Activated CD4-positive, alpha-beta T cell treated with anti-CD3 and anti-CD28 coated beads, Interleukin-2, Interleukin-4, amounts not matched to agents 100 ng/mL and 50 ng/mL, durations not matched to agents 16 hours and 8 hours (primary cell): Measurements from ENCODE around the gene EPHA6.
"Not testable (repeated sequence)": the region's sequence is repeated elsewhere in the genome, so short reads cannot be mapped to it uniquely, and the experiment has no call there.

ENCODE experiments used
- DNase-seq: peaks from one replicate; pipeline ENCODE4 v3.0.0-alpha.2; 2020; ENCODE audit warnings: low spot score

EPHA6 gene

DNA sequence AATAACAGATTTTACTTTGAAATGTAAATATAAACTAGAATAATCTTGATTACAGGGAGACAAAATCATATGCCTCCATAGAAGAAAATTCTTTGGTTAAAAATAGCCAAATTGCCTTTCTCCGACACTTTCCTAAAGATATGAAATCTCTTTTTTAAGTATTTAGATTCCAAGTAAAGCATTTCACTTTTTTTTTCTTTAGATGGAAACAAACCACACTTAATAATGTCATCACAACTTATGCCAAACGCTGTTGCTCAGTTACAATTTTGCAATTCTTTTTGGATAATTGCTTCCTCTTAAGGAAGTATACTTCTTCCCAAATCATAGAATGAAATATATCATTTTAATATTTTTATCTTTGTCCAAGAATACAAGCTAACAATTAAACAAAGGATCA is 656.1 kb downstream of the EPHA6 start:
- no peak for DNase-seq

DNA sequence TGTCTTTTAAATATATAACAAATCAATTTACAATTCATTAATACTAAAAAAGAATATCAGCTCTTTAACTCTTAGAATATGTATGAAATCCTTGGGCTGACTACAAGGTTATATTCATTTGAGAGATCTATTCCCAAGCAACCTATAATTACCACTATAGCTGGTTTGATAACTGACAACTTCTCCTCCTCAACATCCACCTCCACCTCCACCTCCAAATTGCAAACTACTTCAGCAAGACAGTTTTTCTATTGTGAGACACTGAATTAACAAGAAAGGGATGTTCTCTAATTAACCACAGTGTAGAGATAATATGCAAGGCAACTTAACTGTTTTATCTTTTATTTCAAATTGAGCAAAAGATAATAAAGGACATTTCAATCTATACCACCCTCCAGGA is 665.3 kb downstream of the EPHA6 start:
- DNase-seq = no peak

GRCh38 chr3:97480696-97481289 is 666.4 kb downstream of the EPHA6 start:
- not testable (repeated sequence) for DNase-seq

- no peak for DNase-seq
These were observed 667.0 kb downstream of the EPHA6 start for GRCh38 chr3:97481416-97481815.

- DNase-seq = no peak
These were observed 670.8 kb downstream of the EPHA6 start for GRCh38 chr3:97485206-97485605.

DNA sequence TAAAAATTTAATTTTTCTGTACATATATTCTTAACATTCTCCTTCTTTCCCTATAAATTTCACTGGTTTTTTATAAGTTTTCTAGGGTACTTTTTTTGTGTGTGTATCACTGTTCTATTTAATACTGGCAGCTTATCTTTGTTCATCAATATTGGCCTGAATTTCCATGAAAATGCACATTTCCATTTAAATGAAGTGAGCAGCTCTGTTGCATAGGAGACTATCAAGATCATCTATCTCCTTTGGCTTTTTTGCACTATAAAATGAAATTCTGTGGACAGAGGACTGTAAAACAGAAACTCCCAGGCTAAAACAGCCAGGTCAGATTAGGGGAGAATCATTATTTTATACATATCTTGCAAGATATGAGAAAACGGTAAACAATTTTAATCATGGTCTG is 673.2 kb downstream of the EPHA6 start:
- no peak for DNase-seq

- no peak for DNase-seq
These were observed 674.3 kb downstream of the EPHA6 start for GRCh38 chr3:97488741-97489140.

GRCh38 chr3:97495896-97496295 is 681.5 kb downstream of the EPHA6 start:
- DNase-seq = no peak

- no peak for DNase-seq
These were observed 682.7 kb downstream of the EPHA6 start for GRCh38 chr3:97497138-97497537.

- DNase-seq = no peak
These were observed 690.1 kb downstream of the EPHA6 start for GRCh38 chr3:97504463-97504862.

- DNase-seq = no peak
These were observed 696.4 kb downstream of the EPHA6 start for GRCh38 chr3:97510795-97511194.

GRCh38 chr3:97515076-97515475 is 700.7 kb downstream of the EPHA6 start:
- no peak for DNase-seq

GRCh38 chr3:97530691-97531090 is 716.3 kb downstream of the EPHA6 start:
- no peak for DNase-seq

- not testable (repeated sequence) for DNase-seq
These were observed 733.2 kb downstream of the EPHA6 start for GRCh38 chr3:97547573-97547972.

DNA sequence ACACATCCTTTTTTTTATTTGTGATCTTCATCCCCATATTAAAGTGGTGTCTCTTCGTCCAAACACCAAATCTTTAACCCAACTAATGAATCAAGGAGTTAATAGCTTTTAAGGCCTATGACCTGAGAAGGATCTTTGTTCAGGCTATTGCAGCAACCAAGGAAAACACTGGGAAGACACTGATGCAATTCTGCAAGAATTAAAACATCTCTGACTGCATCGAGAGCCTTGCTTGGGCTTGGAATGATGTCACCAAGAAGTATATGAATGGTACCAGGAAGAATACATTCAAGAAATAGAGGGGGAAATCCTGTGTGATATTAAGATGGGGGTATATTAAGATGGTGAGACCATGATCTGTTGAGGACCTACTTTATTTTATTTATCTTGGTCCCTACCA is 736.0 kb downstream of the EPHA6 start:
- DNase-seq = no peak

DNA sequence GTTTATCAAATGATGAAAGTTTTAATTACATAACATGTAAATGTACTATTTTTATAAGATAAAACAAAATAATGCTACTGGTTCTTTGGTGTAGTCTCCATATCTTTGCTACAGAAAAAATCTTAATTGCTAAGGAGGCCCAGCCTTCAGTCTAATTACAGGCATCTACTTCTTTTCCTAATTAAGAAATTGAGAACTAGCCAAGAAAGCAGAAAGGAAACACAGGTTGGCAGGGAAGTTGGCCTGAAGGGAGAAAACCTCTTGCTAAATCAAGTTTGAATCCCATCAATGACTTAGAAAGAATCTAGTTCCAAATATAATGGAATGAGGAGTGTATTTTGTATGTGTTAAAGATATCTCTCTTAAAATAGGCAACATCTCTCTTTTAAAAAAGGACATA is 737.8 kb downstream of the EPHA6 start:
- DNase-seq = no peak

DNA sequence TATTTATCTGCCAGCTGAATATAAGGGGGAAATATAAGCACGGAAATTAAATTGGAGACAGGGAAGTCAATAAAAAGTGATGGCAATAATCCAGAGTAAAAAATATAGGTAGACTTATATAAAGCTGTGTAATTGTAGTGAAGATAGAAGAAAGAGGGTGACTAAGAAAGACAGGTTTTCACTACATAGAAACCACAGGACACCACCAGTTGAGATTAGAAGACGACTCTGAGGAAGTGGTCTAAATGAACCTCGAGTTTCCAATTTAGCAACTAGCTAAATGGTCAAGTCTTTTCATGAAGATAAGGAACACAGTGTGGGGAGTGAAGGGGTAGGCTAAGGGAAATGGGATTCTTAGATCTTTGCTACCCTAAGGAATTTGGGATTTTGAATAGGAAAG is 761.3 kb downstream of the EPHA6 start:
- no peak for DNase-seq

DNA sequence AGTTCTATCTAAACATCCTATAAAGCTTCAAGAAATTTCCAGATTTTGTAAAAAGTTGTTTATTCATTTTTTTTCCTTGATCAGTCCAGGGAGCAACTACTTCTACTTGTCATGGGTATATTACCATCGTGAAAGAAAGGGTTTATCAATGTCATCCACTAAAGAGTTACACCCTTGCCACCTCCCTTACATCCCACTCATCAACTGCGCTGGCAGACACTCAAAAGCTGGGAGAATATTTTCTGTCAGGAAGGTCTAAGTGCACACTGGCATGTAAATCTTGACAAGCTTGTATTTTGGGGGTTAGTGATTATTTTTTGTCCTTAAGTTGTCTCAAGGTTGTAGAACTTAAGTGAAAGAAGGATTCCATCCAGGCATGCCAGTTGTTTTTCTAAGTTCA is 761.8 kb downstream of the EPHA6 start:
- no peak for DNase-seq

DNA sequence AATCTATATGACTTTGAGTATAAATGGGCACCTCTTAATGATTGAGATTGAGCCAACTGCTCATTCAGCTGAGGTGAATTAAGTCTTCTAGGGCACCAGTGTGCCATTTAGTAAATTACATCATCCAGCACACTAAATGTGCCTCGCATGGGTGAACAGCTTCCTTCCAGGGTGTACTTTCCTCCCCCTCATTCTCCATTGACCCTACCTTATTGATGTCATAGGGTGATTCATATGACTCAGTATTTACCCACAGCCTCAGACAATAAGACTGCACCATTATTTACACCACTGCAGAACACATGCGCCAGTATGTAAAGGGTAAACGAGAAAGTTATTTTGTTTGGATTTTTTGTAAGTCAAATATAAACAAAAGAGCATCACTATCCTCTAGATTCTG is 765.0 kb downstream of the EPHA6 start:
- no peak for DNase-seq

GRCh38 chr3:97610626-97611025 is 796.2 kb downstream of the EPHA6 start:
- no peak for DNase-seq

GRCh38 chr3:97612632-97613031 is 798.2 kb downstream of the EPHA6 start:
- no peak for DNase-seq

DNA sequence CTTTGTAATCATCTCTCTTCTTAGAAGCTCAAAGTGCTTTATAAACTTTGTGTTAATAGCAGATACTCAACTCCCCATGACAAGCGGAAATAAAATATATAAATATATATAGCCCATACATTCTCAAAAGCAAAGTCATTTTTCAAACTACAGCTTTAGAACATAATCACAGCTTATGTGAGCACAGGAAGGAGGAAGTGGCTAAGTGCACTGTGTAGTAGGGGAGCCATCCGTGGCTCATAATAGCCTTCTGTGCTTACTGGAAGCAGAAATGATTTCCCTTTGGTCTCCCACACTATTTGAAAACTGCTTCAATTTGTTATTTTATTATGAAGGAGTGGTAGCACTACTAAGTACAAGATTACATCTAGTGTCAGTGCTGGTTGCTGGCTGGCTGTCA is 798.7 kb downstream of the EPHA6 start:
- DNase-seq = no peak

GRCh38 chr3:97620514-97620913 is 806.1 kb downstream of the EPHA6 start:
- DNase-seq = not testable (repeated sequence)

DNA sequence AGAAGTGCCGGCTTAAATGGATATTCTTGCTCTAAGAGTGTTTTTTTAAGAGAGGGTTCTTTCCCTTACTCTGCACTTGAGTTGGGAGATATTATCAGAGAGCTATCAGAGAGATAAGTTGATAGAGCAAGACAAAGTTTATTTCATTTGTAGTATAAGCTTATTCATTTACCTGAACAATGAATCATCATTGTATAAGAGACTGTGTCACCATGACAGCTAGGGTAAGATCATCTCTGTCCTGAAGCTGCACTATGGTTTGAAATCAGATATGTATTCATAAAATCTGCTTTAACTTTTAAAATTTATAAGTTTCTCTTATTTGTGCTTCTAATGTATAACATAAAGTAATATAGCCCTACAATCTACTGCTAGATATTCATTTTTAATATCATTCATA is 822.1 kb downstream of the EPHA6 start:
- no peak for DNase-seq

DNA sequence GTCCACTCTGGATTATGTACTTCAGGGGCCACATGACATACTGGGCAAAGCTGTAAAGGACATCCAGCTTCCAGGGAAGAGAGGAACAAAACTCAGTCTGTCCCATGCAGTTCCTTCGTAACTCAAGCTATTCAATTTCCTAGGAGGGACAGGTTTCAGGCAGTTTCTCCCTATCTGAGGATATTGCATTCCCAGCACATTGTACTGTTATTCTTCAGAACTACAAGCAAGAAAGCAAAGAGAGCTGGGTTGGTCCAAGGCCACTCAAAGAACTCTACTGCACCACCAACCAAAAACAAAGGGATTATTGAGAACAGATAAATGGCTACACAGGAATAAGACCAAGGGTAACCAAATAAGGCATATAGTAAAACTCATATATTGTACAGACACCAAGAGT is 832.5 kb downstream of the EPHA6 start:
- DNase-seq = no peak
